Body of pancreas (tissue), 4 donors: ENCODE results near the gene PXYLP1. TPM values are rescaled to one million over a fixed set of nuclear protein-coding genes. Genes with fewer than 3 reads are reported as not detected.

Experiments
- ATAC-seq: fragments of 150-250 bp; one replicate; pipeline ENCODE4 v1.9.1; 2016
- DNase-seq, 4 donors: peaks; one replicate each; pipeline ENCODE4 v3.0.0-alpha.2; 2019
- H3K27ac ChIP-seq, 4 donors: fragments of 200-600 bp; sonication (generic); 1 replicate in 3 of 4; 2 replicates in 1 of 4; pipeline versions ENCODE4 v1.5.1 to v1.6.1; 2016 to 2019; ENCODE audit warnings: mild to moderate bottlenecking in 1 of 4, mixed read lengths in 1 of 4, moderate library complexity in 1 of 4
- H3K27me3 ChIP-seq, 2 donors: fragments of 200-600 bp; sonication (generic); one replicate each; pipeline ENCODE4 v1.6.0; 2016; ENCODE audit warnings: mild to moderate bottlenecking in 1 of 2
- H3K36me3 ChIP-seq, 2 donors: fragments of 200-600 bp; sonication (generic); replicated peaks in 1 of 2; 2 replicates each; pipeline ENCODE4 v1.5.1; 2016; ENCODE audit warnings: low read depth in 2 of 2; ENCODE audit not compliant: insufficient read depth in 1 of 2
- H3K4me1 ChIP-seq: fragments of 200-600 bp; sonication (generic); one replicate; pipeline ENCODE4 v1.6.0; 2016
- H3K4me3 ChIP-seq, 2 donors: fragments of 200-600 bp; sonication (generic); 1 replicate in 1 of 2; 2 replicates in 1 of 2; pipeline ENCODE4 v1.5.1; 2016 to 2019
- H3K9me3 ChIP-seq, 3 donors: fragments of 200-600 bp; sonication (generic); 1 replicate in 2 of 3; 2 replicates in 1 of 3; pipeline ENCODE4 v1.5.1; 2016
- CTCF ChIP-seq, 7 experiments: fragments of 450-650 bp in 4 of 7; fragments of 200-600 bp in 3 of 7; sonication (generic) in 3 of 7; IDR thresholded peaks; one replicate each; pipeline ENCODE4 v1.5.1; 2016 to 2019; ENCODE audit warnings: antibody characterized with exemption in 7 of 7
- POLR2A ChIP-seq, 3 donors: fragments of 450-650 bp; IDR thresholded peaks; one replicate each; pipeline ENCODE4 v1.6.1; 2016; ENCODE audit warnings: antibody characterized with exemption in 3 of 3, mild to moderate bottlenecking in 2 of 3
- WGBS, 2 donors: methylation state at CpG; one replicate each; pipeline ENCODE4 v1.1.5; 2017; 5-methylcytosine and 5-hydroxymethylcytosine counted together
- intact Hi-C: fragments of 100-400 bp; cut with DNase I; formaldehyde crosslinking; loops from one replicate; pipeline ENCODE4 v1.15.1; 2023
- total RNA-seq, 2 donors: library from RNA; depleted of rRNA; stranded (reverse); fragments of >200 nt; gene quantifications; one replicate each; pipeline ENCODE4 v1.1.0, GENCODE V29; 2016

The PXYLP1 gene
- total RNA-seq, 2 donors from 2014 or later, result 9.9 to 10.5 TPM

GRCh38 chr3:141231952-141232823, 563 bp downstream of the PXYLP1 start:
- Histone ChIP-seq H3K9me3 (no peaks in the 10 kb centered on the region), H3K27me3 (no peaks in the 10 kb centered on the region), H3K4me3 (peak overlapping the region; percentile 40 to 50), H3K4me1 (peaks cover 39% of the 10 kb centered on the region), H3K36me3 (no peaks in the 10 kb centered on the region), H3K27ac (peak overlapping the region; percentile 39 to 80 (median 77))
- WGBS, 2 donors, result 2 to 10% methylated on average over 23 to 71 of the region's 71 CpGs
- peak; percentile 49 for ATAC-seq
- intact Hi-C loops, result no loop called here
- TF ChIP-seq CTCF (IDR thresholded peaks at IDR 0.05) (peak in 3 of 7 experiments; percentile 6 to 21 (median 11)), POLR2A (IDR thresholded peaks at IDR 0.05) (peak in 1 of 3 donors; percentile 11)
- peak; percentile 59 to 68 (median 64) for DNase-seq

DNA sequence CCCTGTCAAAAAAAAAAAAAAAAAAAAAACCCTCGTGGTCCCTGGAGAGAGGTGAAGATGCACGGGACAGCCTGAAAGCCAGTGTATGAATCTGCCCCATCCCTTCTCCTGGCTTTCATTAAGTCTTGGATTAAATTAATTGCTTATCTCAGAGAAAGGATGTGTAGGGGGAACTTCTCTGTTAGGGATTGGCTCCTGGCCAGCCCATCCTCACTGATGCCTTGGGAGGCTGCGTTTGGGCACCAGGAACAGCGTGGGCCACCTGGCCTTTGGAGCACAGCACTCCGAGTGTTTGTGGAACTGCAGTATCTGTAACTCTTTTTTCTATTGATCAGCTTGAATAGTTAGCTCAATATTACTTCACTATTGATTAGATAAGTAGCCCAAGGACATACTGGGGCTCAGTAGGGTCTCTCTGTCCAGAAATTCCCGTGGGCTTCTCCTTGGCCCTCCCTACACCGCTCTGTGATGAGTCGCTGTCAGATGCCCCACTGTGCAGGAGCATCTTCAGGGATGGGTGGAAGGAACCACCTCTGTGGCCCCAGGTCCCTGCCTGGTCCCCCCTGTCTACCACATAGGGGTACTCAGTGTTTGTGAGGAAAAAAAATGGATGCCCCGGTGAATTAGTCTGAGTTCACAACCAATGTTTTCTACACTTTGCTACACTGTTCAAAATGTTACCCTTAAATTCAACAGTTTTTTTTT, 2.0 kb downstream of the PXYLP1 start:
- no peak for ATAC-seq
- intact Hi-C loops, result no loop called here
- no peaks in the 10 kb centered on the region for H3K9me3 ChIP-seq

GRCh38 chr3:141234283-141234682, 2.7 kb downstream of the PXYLP1 start:
- 89 to 94% methylated on average over 3 of the region's 3 CpGs for WGBS, 2 donors
- ATAC-seq (no peak), DNase-seq (no peak)
- Histone ChIP-seq H3K36me3 (no peaks in the 10 kb centered on the region), H3K27ac (no peak overlapping the region), H3K4me1 (peaks cover 48% of the 10 kb centered on the region), H3K4me3 (no peak overlapping the region), H3K27me3 (no peaks in the 10 kb centered on the region), H3K9me3 (no peaks in the 10 kb centered on the region)
- intact Hi-C loops, result no loop called here
- TF ChIP-seq CTCF (IDR thresholded peaks at IDR 0.05) (no peak), POLR2A (IDR thresholded peaks at IDR 0.05) (no peak)

More for the DNA sequence above, 2.0 kb downstream of the PXYLP1 start:
- H3K36me3 ChIP-seq, result no peaks in the 10 kb centered on the region
- no peak for DNase-seq
- no peak overlapping the region for H3K4me3 ChIP-seq
- WGBS, 2 donors, result 77 to 79% methylated on average over 9 of the region's 9 CpGs
- TF ChIP-seq POLR2A (IDR thresholded peaks at IDR 0.05), result no peak
- TF ChIP-seq CTCF (IDR thresholded peaks at IDR 0.05), result no peak
- H3K4me1 ChIP-seq, result peaks cover 50% of the 10 kb centered on the region
- H3K27ac ChIP-seq, result no peak overlapping the region
- no peaks in the 10 kb centered on the region for H3K27me3 ChIP-seq

- TF ChIP-seq POLR2A (IDR thresholded peaks at IDR 0.05) (no peak), CTCF (IDR thresholded peaks at IDR 0.05) (peak in 3 of 7 experiments; percentile 10 to 51 (median 17))
- WGBS, 2 donors, result 67 to 72% methylated on average over 10 of the region's 10 CpGs
- DNase-seq (peak in 1 of 4 donors; percentile 54), ATAC-seq (no peak)
- H3K4me3 ChIP-seq, result no peak overlapping the region
- H3K27me3 ChIP-seq, result no peaks in the 10 kb centered on the region
- peaks cover 52% of the 10 kb centered on the region for H3K4me1 ChIP-seq
- intact Hi-C loops, result no loop called here
- no peaks in the 10 kb centered on the region for H3K36me3 ChIP-seq
- H3K9me3 ChIP-seq, result no peaks in the 10 kb centered on the region
- no peak overlapping the region for H3K27ac ChIP-seq
Measured at GRCh38 chr3:141235661-141236171, 4.1 kb downstream of the PXYLP1 start.
